HepG2 (cell line): Measurements from ENCODE around the gene MBNL3. TPM values are rescaled to one million over a fixed set of nuclear protein-coding genes. Genes with fewer than 3 reads are reported as not detected.
A peak's percentile ranks its signal among the peaks of the same experiment; 100 is the strongest.

Experiments
- ATF5 ChIP-seq: sonication (generic); formaldehyde crosslinking; IDR thresholded peaks from 2 replicates; pipeline ENCODE4 v1.4.0; 2020; ENCODE audit warnings: mild to moderate bottlenecking, low read depth, missing genetic modification reagents
- BCL6 ChIP-seq: IDR thresholded peaks from 2 replicates; pipeline ENCODE4 v1.6.1; 2016; ENCODE audit warnings: missing genetic modification reagents, missing compliant biosample characterization
- CHD4 ChIP-seq: fragments of 200-600 bp; sonication (generic); IDR thresholded peaks from 2 replicates; pipeline ENCODE4 v1.7.0; 2017; ENCODE audit warnings: mild to moderate bottlenecking, low read length, borderline replicate concordance
- GABPB1 ChIP-seq: IDR thresholded peaks from 2 replicates; pipeline ENCODE4 v1.6.1; 2016; ENCODE audit warnings: mild to moderate bottlenecking, missing genetic modification reagents, moderate library complexity, missing compliant biosample characterization
- GFI1 ChIP-seq: sonication (generic); formaldehyde crosslinking; IDR thresholded peaks from 2 replicates; pipeline ENCODE4 v1.5.0; 2020; ENCODE audit warnings: missing genetic modification reagents, mild to moderate bottlenecking, borderline replicate concordance
- GTF3A ChIP-seq: sonication (generic); formaldehyde crosslinking; conservative IDR thresholded peaks from 2 replicates; pipeline ENCODE4 v1.4.0; 2020; ENCODE audit warnings: mild to moderate bottlenecking, missing genetic modification reagents
- GZF1 ChIP-seq: sonication (generic); formaldehyde crosslinking; IDR thresholded peaks from 2 replicates; pipeline ENCODE4 v1.5.1; 2020; ENCODE audit warnings: mild to moderate bottlenecking, missing genetic modification reagents
- HNRNPUL1 ChIP-seq: fragments of 200-400 bp; formaldehyde crosslinking; IDR thresholded peaks from 2 replicates; pipeline ENCODE4 v1.6.1; 2017; ENCODE audit warnings: low read depth, mild to moderate bottlenecking, low read length, moderate library complexity
- HOXA3 ChIP-seq: sonication (generic); formaldehyde crosslinking; IDR thresholded peaks from 2 replicates; pipeline ENCODE4 v1.5.0; 2020; ENCODE audit warnings: missing genetic modification reagents
- MEF2D ChIP-seq: sonication (generic); formaldehyde crosslinking; IDR thresholded peaks from 2 replicates; pipeline ENCODE4 v1.5.1; 2020; ENCODE audit warnings: mild to moderate bottlenecking, missing genetic modification reagents
- MEIS2 ChIP-seq: sonication (generic); formaldehyde crosslinking; IDR thresholded peaks from 2 replicates; pipeline ENCODE4 v1.9.0; 2021; ENCODE audit warnings: mild to moderate bottlenecking, missing genetic modification reagents
- POLR2A ChIP-seq, 2 experiments: IDR thresholded peaks; 2 replicates each; pipeline ENCODE4 v1.6.1; 2011; ENCODE audit warnings: low read depth in 2 of 2, low read length in 2 of 2, mild to moderate bottlenecking in 1 of 2, moderate library complexity in 1 of 2; ENCODE audit not compliant: insufficient read depth in 1 of 2
- RARA ChIP-seq: IDR thresholded peaks from 2 replicates; pipeline ENCODE4 v1.6.1; 2016; ENCODE audit warnings: missing genetic modification reagents, missing compliant biosample characterization
- RBFOX2 ChIP-seq: fragments of 200-400 bp; formaldehyde crosslinking; IDR thresholded peaks from 2 replicates; pipeline ENCODE4 v1.6.1; 2017; ENCODE audit warnings: low read depth, mild to moderate bottlenecking, low read length
- RFXANK ChIP-seq: IDR thresholded peaks from 2 replicates; pipeline ENCODE4 v1.6.1; 2016
- RNF2 ChIP-seq: fragments of 450-650 bp; conservative IDR thresholded peaks from 2 replicates; pipeline ENCODE4 v1.6.1; 2016; ENCODE audit warnings: low read depth
- SMAD9 ChIP-seq: sonication (generic); formaldehyde crosslinking; IDR thresholded peaks from 2 replicates; pipeline ENCODE4 v1.5.1; 2020; ENCODE audit warnings: mild to moderate bottlenecking, missing genetic modification reagents
- SNAI1 ChIP-seq: sonication (generic); formaldehyde crosslinking; IDR thresholded peaks from 2 replicates; pipeline ENCODE4 v1.5.0; 2020; ENCODE audit warnings: mild to moderate bottlenecking, missing genetic modification reagents, borderline replicate concordance
- SP140L ChIP-seq: sonication (generic); formaldehyde crosslinking; IDR thresholded peaks from 2 replicates; pipeline ENCODE4 v1.4.0; 2020; ENCODE audit warnings: missing genetic modification reagents, borderline replicate concordance
- SP2 ChIP-seq: sonication (generic); formaldehyde crosslinking; IDR thresholded peaks from 2 replicates; pipeline ENCODE4 v1.5.1; 2020; ENCODE audit warnings: mild to moderate bottlenecking, missing genetic modification reagents
- TBX3 ChIP-seq: fragments of 450-650 bp; IDR thresholded peaks from 2 replicates; pipeline ENCODE4 v1.6.1; 2017; ENCODE audit warnings: antibody characterized with exemption, mild to moderate bottlenecking, inconsistent platforms, borderline replicate concordance
- ZMYM3 ChIP-seq: sonication (generic); formaldehyde crosslinking; IDR thresholded peaks from 2 replicates; pipeline ENCODE4 v1.5.1; 2020; ENCODE audit warnings: mild to moderate bottlenecking, missing genetic modification reagents
- ZNF253 ChIP-seq: sonication (generic); formaldehyde crosslinking; IDR thresholded peaks from 2 replicates; pipeline ENCODE4 v1.8.0; 2022; ENCODE audit warnings: mild to moderate bottlenecking, missing genetic modification reagents, borderline replicate concordance
- ZNF432 ChIP-seq: sonication (generic); formaldehyde crosslinking; IDR thresholded peaks from 2 replicates; pipeline ENCODE4 v1.5.0; 2020; ENCODE audit warnings: missing genetic modification reagents, mild to moderate bottlenecking, borderline replicate concordance
- ZNF547 ChIP-seq: sonication (generic); formaldehyde crosslinking; IDR thresholded peaks from 2 replicates; pipeline ENCODE4 v1.5.1; 2020; ENCODE audit warnings: mild to moderate bottlenecking, missing genetic modification reagents
- ZNF563 ChIP-seq: sonication (generic); formaldehyde crosslinking; IDR thresholded peaks from 2 replicates; pipeline ENCODE4 v1.8.0; 2022; ENCODE audit warnings: mild to moderate bottlenecking, moderate library complexity, missing genetic modification reagents
- ZNF607 ChIP-seq: sonication (generic); formaldehyde crosslinking; IDR thresholded peaks from 2 replicates; pipeline ENCODE4 v1.5.1; 2020; ENCODE audit warnings: missing genetic modification reagents, mild to moderate bottlenecking, borderline replicate concordance
- ZNF674 ChIP-seq: sonication (generic); formaldehyde crosslinking; IDR thresholded peaks from 2 replicates; pipeline ENCODE4 v1.5.0; 2020; ENCODE audit warnings: low read depth, mild to moderate bottlenecking, missing genetic modification reagents
- ZNF691 ChIP-seq: sonication (generic); formaldehyde crosslinking; IDR thresholded peaks from 2 replicates; pipeline ENCODE4 v1.4.0; 2020; ENCODE audit warnings: missing genetic modification reagents, low read depth, mild to moderate bottlenecking, borderline replicate concordance
- ZNF724P ChIP-seq: sonication (generic); formaldehyde crosslinking; IDR thresholded peaks from 2 replicates; pipeline ENCODE4 v1.8.0; 2022; ENCODE audit warnings: missing genetic modification reagents, borderline replicate concordance
- ZNF841 ChIP-seq: sonication (generic); formaldehyde crosslinking; IDR thresholded peaks from 2 replicates; pipeline ENCODE4 v1.8.1; 2023; ENCODE audit warnings: missing genetic modification reagents, borderline replicate concordance
- polyA plus RNA-seq, 8 experiments: library from polyadenylated mRNA; depleted of rRNA in 3 of 8; stranded (reverse) in 7 of 8; unstranded in 1 of 8; fragments of >200 nt; fragmentation: Illumina TruSeq in 4 of 8; extraction: Trizol in 4 of 8; gene quantifications; 2 replicates each; pipeline versions ENCODE4 v1.2.1 to v1.2.3, GENCODE V29; 2011 to 2016; ENCODE audit warnings: low read depth in 4 of 8, missing spikeins in 1 of 8, mixed read lengths in 1 of 8; ENCODE audit not compliant: insufficient read depth in 1 of 8
- total RNA-seq, 5 experiments: library from RNA; depleted of rRNA; stranded (reverse); fragments of >200 nt; fragmentation: Illumina TruSeq; extraction: Trizol; gene quantifications; 2 replicates each; pipeline ENCODE4 v1.2.3, GENCODE V29; 2016; ENCODE audit warnings: low read depth in 1 of 5
- TF ChIP-seq, protein P1 (sequence below): sonication (generic); formaldehyde crosslinking; IDR thresholded peaks from 2 replicates; pipeline ENCODE4 v1.4.0; 2020; ENCODE audit warnings: missing genetic modification reagents, borderline replicate concordance

Gene MBNL3
- total and polyA plus RNA-seq, 2 of the 13 experiments (the other 11 are each of a cell fraction or from before 2014, with no cell fraction given), result 155 to 257 TPM

- no peak for TF ChIP-seq ZNF691 (CRISPR knock-in tag)
- peak; percentile 56 for TF ChIP-seq BCL6 (CRISPR knock-in tag)
- TF ChIP-seq RBFOX2, result no peak
- TF ChIP-seq POLR2A (IDR thresholded peaks at IDR 0.05; ENCODE audit: insufficient read depth in 1 of 2, low read depth in 2 of 2, low read length in 2 of 2), result no peak
- no peak for TF ChIP-seq GZF1
- no peak for TF ChIP-seq ZNF253
- peak; percentile 27; the same call in 1 of the 2 replicates for TF ChIP-seq GABPB1 (CRISPR knock-in tag)
- no peak for TF ChIP-seq HOXA3 (CRISPR knock-in tag)
- no peak for TF ChIP-seq SP140L (CRISPR knock-in tag)
- TF ChIP-seq SMAD9, result no peak
- TF ChIP-seq HNRNPUL1, result no peak
- TF ChIP-seq, protein P1, sequence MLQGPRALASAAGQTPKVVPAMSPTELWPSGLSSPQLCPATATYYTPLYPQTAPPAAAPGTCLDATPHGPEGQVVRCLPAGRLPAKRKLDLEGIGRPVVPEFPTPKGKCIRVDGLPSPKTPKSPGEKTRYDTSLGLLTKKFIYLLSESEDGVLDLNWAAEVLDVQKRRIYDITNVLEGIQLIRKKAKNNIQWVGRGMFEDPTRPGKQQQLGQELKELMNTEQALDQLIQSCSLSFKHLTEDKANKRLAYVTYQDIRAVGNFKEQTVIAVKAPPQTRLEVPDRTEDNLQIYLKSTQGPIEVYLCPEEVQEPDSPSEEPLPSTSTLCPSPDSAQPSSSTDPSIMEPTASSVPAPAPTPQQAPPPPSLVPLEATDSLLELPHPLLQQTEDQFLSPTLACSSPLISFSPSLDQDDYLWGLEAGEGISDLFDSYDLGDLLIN (CRISPR knock-in tag), result no peak
- 0 out of 2 replicates have a peak, but pooled peaks have one; percentile 31 for TF ChIP-seq MEIS2 (CRISPR knock-in tag)
- no peak for TF ChIP-seq MEF2D
- TF ChIP-seq ZNF432 (CRISPR knock-in tag), result no peak
- no peak for TF ChIP-seq ZNF674 (CRISPR knock-in tag)
- no peak for TF ChIP-seq GFI1
- TF ChIP-seq ZNF547 (CRISPR knock-in tag), result no peak
- TF ChIP-seq RFXANK, result no peak
- no peak for TF ChIP-seq ZNF563 (CRISPR knock-in tag)
- no peak for TF ChIP-seq GTF3A
- TF ChIP-seq SNAI1 (CRISPR knock-in tag), result no peak
- TF ChIP-seq ZNF841 (CRISPR knock-in tag), result no peak
- no peak for TF ChIP-seq ZNF724P (CRISPR knock-in tag)
- no peak for TF ChIP-seq ZNF607
- TF ChIP-seq ATF5, result no peak
- TF ChIP-seq ZMYM3 (CRISPR knock-in tag), result 0 out of 2 replicates have a peak, but pooled peaks have one; percentile 33
- no peak for TF ChIP-seq TBX3
- TF ChIP-seq RARA, result peak; percentile 24; the same call in 1 of the 2 replicates
- no peak for TF ChIP-seq RNF2
- no peak for TF ChIP-seq SP2 (CRISPR knock-in tag)
- no peak for TF ChIP-seq CHD4
These were observed 119.1 kb downstream of the MBNL3 start (continued) for GRCh38 chrX:132369617-132370326.
